Activated naive CD8-positive, alpha-beta T cell treated with anti-CD3 and anti-CD28 coated beads, Interleukin-2, amount 50 U/mL, for 24 hours (primary cell): ENCODE results near the gene ASMT.
A peak's percentile ranks its signal among the peaks of the same experiment; 100 is the strongest.
"Not testable (repeated sequence)": the region's sequence is repeated elsewhere in the genome, so short reads cannot be mapped to it uniquely, and the experiment has no call there.

Source experiments
- ATAC-seq: fragments of 150-1000 bp; cut with Tn5 transposase; one replicate; pipeline ENCODE4 v1.10.0; 2021
- DNase-seq: peaks from one replicate; pipeline ENCODE4 v3.0.0; 2021
- H3K27ac Mint-ChIP-seq: one replicate; pipeline ENCODE4 v1.8.0; 2021; ENCODE audit warnings: mild to moderate bottlenecking, mixed read lengths
- H3K27me3 Mint-ChIP-seq: one replicate; pipeline ENCODE4 v1.8.0; 2021; ENCODE audit warnings: mixed read lengths
- H3K36me3 Mint-ChIP-seq: one replicate; pipeline ENCODE4 v1.8.0; 2021; ENCODE audit warnings: low read depth, mixed read lengths
- H3K4me1 Mint-ChIP-seq: one replicate; pipeline ENCODE4 v1.8.0; 2021; ENCODE audit warnings: mixed read lengths
- H3K4me3 Mint-ChIP-seq: one replicate; pipeline ENCODE4 v1.8.0; 2021; ENCODE audit warnings: mild to moderate bottlenecking, moderate library complexity, mixed read lengths
- H3K9me3 Mint-ChIP-seq: one replicate; pipeline ENCODE4 v1.8.0; 2021; ENCODE audit warnings: mixed read lengths

ASMT gene

GRCh38 chrX:1606496-1606895, 8.4 kb upstream of the ASMT start:
- Mint-ChIP-seq H3K4me1 (no peaks in the 10 kb centered on the region), H3K36me3 (peaks cover 24% of the 10 kb centered on the region), H3K27me3 (no peaks in the 10 kb centered on the region), H3K9me3 (no peaks in the 10 kb centered on the region), H3K27ac (no peak overlapping the region), H3K4me3 (no peak overlapping the region)
- DNase-seq (no peak), ATAC-seq (no peak)

DNA sequence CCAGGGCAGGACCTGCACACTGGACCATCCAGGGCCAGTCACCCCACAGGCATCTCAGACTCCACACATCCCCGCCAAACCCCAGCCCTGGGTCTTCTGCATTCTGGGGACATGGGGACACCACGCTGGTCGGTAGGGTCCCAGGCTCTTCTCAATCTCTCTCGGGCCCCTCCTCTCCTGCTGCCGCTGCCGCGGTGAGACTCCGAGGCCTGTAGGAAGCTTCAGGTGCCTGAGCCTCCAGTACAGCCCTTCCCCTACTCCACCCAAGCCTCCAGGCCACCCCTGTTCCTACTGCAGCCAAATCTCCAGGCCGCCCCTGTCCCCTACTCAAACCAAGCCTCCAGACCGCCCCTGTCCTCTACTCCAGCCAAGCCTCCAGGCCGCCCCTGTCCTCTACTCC, 5.5 kb upstream of the ASMT start:
- ATAC-seq (peak; percentile 38), DNase-seq (no peak)
- no peak overlapping the region for H3K4me3 Mint-ChIP-seq
- H3K27ac Mint-ChIP-seq: no peak overlapping the region
- peaks cover 4% of the 10 kb centered on the region for H3K36me3 Mint-ChIP-seq
- H3K4me1 Mint-ChIP-seq: no peaks in the 10 kb centered on the region
- H3K27me3 Mint-ChIP-seq: no peaks in the 10 kb centered on the region
- no peaks in the 10 kb centered on the region for H3K9me3 Mint-ChIP-seq

DNA sequence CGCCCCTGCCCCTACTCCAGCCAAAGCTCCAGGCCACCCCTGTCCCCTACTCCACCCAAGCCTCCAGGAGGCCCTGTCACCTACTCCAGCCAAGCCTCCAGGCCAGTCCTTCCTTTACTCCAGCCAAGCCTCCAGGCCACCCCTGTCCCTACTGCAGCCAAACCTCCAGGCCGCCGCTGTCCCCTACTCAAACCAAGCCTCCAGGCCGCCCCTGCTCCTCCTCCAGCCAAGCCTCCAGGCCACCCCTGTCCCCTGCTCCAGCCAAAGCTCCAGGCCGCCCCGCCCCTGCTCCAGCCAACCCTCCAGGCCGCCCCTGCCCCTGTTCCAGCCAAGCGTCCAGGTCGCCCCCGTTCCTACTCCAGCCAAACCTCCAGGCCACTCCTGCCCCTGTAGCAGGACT, 5.1 kb upstream of the ASMT start:
- no peak overlapping the region for H3K4me3 Mint-ChIP-seq

GRCh38 chrX:1610166-1610565, 4.7 kb upstream of the ASMT start:
- no peaks in the 10 kb centered on the region for H3K27me3 Mint-ChIP-seq
- H3K4me3 Mint-ChIP-seq: no peak overlapping the region
- H3K9me3 Mint-ChIP-seq: no peaks in the 10 kb centered on the region
- H3K27ac Mint-ChIP-seq: no peak overlapping the region
- peaks cover 4% of the 10 kb centered on the region for H3K36me3 Mint-ChIP-seq
- DNase-seq (no peak), ATAC-seq (no peak)
- H3K4me1 Mint-ChIP-seq: no peaks in the 10 kb centered on the region

More for the DNA sequence above, 5.1 kb upstream of the ASMT start:
- ATAC-seq (no peak), DNase-seq (no peak)
- H3K36me3 Mint-ChIP-seq: peaks cover 4% of the 10 kb centered on the region
- H3K27ac Mint-ChIP-seq: no peak overlapping the region
- no peaks in the 10 kb centered on the region for H3K4me1 Mint-ChIP-seq
- H3K9me3 Mint-ChIP-seq: no peaks in the 10 kb centered on the region
- H3K27me3 Mint-ChIP-seq: no peaks in the 10 kb centered on the region

- no peaks in the 10 kb centered on the region for H3K9me3 Mint-ChIP-seq
- no peak for ATAC-seq
- no peak for DNase-seq
- no peaks in the 10 kb centered on the region for H3K27me3 Mint-ChIP-seq
- no peaks in the 10 kb centered on the region for H3K4me1 Mint-ChIP-seq
- H3K27ac Mint-ChIP-seq: no peak overlapping the region
- H3K36me3 Mint-ChIP-seq: no peaks in the 10 kb centered on the region
- H3K4me3 Mint-ChIP-seq: no peak overlapping the region
Measured at GRCh38 chrX:1610736-1611135, 4.1 kb upstream of the ASMT start.

DNA sequence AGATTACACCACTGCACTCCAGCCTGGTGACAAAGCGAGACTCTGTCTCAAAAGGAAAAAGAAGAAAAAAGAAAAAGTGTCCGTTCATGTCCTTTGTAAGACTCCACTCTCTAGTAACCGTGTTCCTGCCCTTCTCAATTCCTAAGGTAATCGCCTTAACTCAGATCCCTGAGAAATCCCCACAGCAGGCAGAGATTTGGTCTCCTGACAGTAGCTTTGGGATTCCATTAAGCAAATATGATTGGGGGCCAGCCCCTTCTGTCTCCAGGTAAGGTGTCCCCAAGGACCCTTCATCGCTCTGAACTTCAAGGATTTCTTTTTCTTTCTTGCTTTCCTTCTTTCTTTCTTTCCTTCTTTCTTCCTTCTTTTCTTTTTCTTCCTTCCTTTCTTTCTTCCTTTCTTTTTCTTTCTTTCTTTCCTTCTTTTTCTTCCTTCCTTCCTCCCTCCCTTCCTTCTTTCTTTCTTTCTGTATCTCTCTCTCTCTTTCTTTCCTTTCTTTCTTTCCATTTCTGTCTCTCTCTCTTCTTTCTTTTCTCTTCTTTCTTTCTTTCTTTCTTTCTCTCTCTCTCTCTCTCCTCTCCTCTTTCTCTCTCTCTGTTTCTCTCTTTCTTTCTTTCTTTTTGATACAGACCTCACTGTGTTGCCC, 2.1 kb upstream of the ASMT start:
- DNase-seq (no peak), ATAC-seq (no peak)
- H3K9me3 Mint-ChIP-seq: no peaks in the 10 kb centered on the region
- H3K4me1 Mint-ChIP-seq: no peaks in the 10 kb centered on the region
- H3K27ac Mint-ChIP-seq: no peak overlapping the region
- H3K36me3 Mint-ChIP-seq: no peaks in the 10 kb centered on the region
- no peak overlapping the region for H3K4me3 Mint-ChIP-seq
- no peaks in the 10 kb centered on the region for H3K27me3 Mint-ChIP-seq

DNA sequence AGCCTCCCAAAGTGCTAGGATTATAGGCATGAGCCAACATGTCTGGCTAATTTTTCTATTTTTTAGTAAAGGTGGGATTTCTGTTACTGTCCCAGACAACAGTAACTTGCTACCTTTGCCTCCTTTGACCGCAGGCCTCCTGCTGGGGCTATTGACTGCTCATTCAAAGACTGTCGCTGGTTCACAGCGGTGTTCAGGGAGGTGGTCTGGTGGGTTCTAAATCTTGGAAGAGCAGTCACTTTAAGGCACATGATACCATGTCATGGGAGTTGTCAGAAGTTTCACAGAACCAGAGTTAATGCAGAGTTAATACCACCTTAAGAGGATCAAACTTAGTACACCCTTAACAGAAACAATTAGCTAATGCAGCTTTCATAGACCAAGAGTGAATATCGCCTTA, 3.8 kb downstream of the ASMT start:
- DNase-seq: no peak
- ATAC-seq: no peak
- Mint-ChIP-seq H3K27me3 (no peaks in the 10 kb centered on the region), H3K27ac (no peak overlapping the region), H3K4me3 (no peak overlapping the region), H3K36me3 (no peaks in the 10 kb centered on the region), H3K9me3 (no peaks in the 10 kb centered on the region), H3K4me1 (peaks cover 9% of the 10 kb centered on the region)

DNA sequence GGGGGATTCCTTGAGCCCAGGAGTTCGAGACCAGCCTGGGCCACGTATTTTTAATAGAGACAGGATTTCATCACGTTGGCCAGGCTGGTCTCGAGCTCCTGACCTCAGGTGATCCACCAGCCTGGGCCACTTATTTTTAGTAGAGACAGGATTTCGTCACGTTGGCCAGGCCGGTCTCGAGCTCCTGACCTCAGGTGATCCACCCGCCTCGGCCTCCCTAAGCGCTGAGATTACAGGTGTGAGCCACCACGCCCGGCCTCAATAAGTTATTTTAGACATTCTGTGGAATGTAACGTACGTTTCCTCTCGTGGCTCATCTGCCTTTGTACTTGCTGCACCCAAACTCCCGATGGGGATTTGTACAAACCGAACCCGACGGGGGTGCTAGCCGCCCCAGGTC, 8.8 kb downstream of the ASMT start:
- no peak for DNase-seq
- H3K4me3 Mint-ChIP-seq: no peak overlapping the region
- no peaks in the 10 kb centered on the region for H3K9me3 Mint-ChIP-seq
- H3K4me1 Mint-ChIP-seq: peaks cover 9% of the 10 kb centered on the region
- ATAC-seq: no peak
- H3K36me3 Mint-ChIP-seq: no peaks in the 10 kb centered on the region
- no peak overlapping the region for H3K27ac Mint-ChIP-seq
- H3K27me3 Mint-ChIP-seq: no peaks in the 10 kb centered on the region

DNA sequence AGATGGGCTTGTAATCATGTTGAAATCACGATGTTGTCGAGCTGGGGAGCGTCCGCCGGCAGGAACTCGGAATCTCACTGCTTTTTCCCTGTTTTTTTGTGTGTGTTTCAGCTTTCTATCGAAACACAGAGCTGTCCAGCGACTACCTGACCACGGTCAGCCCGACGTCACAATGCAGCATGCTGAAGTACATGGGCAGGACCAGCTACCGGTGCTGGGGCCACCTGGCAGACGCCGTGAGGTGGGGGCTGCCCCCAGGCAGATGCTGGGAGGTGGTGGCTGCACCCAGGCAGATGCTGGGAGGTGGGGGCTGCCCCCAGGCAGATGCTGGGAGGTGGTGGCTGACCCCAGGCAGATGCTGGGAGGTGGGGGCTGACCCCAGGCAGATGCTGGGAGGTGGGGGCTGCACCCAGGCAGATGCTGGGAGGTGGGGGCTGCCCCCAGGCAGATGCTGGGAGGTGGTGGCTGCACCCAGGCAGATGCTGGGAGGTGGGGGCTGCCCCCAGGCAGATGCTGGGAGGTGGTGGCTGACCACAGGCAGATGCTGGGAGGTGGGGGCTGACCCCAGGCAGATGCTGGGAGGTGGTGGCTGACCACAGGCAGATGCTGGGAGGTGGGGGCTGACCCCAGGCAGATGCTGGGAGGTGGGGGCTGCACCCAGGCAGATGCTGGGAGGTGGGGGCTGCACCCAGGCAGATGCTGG, 9.4 kb downstream of the ASMT start:
- H3K4me1 Mint-ChIP-seq, H3K4me3 Mint-ChIP-seq, H3K27me3 Mint-ChIP-seq, H3K36me3 Mint-ChIP-seq, H3K27ac Mint-ChIP-seq, DNase-seq, ATAC-seq, H3K9me3 Mint-ChIP-seq: not testable (repeated sequence)

DNA sequence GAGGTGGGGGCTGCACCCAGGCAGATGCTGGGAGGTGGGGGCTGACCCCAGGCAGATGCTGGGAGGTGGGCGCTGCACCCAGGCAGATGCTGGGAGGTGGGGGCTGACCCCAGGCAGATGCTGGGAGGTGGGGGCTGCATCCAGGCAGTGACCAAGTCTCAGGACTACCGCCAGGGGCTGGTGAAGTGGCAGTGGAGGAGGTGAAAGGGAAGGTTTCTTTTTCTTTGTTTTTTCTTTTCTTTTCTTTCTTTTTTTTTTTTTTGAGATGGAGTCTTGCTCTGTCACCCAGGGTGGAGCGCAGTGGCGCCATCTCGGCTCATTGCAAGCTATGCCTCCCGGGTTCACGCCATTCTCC, 10.0 kb downstream of the ASMT start:
- DNase-seq, H3K9me3 Mint-ChIP-seq, H3K27me3 Mint-ChIP-seq, H3K4me3 Mint-ChIP-seq, ATAC-seq, H3K4me1 Mint-ChIP-seq, H3K27ac Mint-ChIP-seq, H3K36me3 Mint-ChIP-seq: not testable (repeated sequence)

- no peak for ATAC-seq
- Mint-ChIP-seq H3K27ac (no peak overlapping the region), H3K27me3 (no peaks in the 10 kb centered on the region), H3K4me1 (no peaks in the 10 kb centered on the region), H3K9me3 (no peaks in the 10 kb centered on the region), H3K36me3 (no peaks in the 10 kb centered on the region), H3K4me3 (no peak overlapping the region)
- no peak for DNase-seq
Measured at GRCh38 chrX:1629244-1629643, 14.4 kb downstream of the ASMT start.

DNA sequence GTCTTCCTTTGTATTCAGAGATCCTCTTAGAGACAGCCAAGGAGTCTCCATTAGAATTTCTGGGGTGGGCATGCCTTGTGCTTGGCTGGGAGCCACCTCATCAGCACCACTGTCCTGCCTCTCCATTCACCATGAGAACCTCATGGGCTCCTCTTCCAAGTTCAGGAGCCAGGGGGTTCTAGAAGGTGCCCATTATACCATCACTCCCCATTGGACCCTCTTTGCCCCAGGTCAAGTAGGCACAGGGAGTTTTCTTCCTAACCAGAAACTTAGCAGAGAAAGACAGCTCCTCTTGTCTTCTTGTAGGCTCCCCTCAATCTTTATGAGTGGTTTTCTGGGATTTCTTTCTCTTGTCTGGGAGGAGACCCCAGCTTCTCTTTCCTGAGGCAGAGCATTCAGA, 31.1 kb downstream of the ASMT start:
- Mint-ChIP-seq H3K27me3 (peaks cover 3% of the 10 kb centered on the region), H3K27ac (no peak overlapping the region), H3K4me1 (peaks cover 2% of the 10 kb centered on the region), H3K36me3 (no peaks in the 10 kb centered on the region), H3K9me3 (peaks cover 11% of the 10 kb centered on the region), H3K4me3 (no peak overlapping the region)
- ATAC-seq: no peak
- no peak for DNase-seq

DNA sequence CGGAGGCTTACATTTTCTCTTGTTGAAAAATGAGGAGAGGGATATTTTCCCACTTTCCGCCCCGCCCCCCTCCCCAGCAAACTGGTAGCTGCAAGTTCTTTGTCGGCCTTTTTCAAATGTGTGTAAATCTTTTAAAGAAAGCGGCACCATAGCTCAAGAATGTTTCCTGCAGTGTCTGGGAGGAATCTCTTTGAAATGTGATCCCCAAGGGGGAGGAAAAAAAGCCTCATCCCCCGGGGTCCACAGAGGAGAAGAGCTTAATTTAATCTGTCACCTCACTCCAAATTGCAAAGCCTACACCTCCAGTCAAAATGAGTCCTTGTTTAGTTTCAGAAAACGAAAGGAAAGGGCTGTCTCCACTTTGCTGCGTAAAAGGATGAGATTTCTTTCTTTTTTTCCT, 34.8 kb downstream of the ASMT start:
- peaks cover 11% of the 10 kb centered on the region for H3K9me3 Mint-ChIP-seq
- H3K36me3 Mint-ChIP-seq: no peaks in the 10 kb centered on the region
- H3K4me3 Mint-ChIP-seq: no peak overlapping the region
- DNase-seq (no peak), ATAC-seq (no peak)
- peaks cover 4% of the 10 kb centered on the region for H3K4me1 Mint-ChIP-seq
- H3K27me3 Mint-ChIP-seq: peaks cover 3% of the 10 kb centered on the region
- H3K27ac Mint-ChIP-seq: no peak overlapping the region

- not testable (repeated sequence) for H3K27me3 Mint-ChIP-seq, H3K4me3 Mint-ChIP-seq, H3K9me3 Mint-ChIP-seq, H3K27ac Mint-ChIP-seq, H3K36me3 Mint-ChIP-seq, ATAC-seq, H3K4me1 Mint-ChIP-seq
- peak; percentile 36 for DNase-seq
Measured at GRCh38 chrX:1652011-1652811, 37.4 kb downstream of the ASMT start.

DNA sequence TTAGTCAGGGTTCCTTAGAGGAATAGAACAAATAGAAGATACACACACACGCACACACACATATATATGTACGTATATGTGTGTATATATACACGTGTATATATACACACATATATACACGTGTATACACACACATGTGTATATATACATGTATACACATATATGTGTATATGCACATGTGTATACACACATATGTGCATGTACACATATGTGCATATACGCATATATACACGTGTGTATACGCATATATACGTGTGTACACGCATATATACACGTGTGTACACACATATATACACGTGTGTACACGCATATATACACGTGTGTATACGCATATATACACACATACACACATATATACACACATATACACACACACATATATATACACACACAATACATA, 41.5 kb downstream of the ASMT start:
- no peaks in the 10 kb centered on the region for H3K36me3 Mint-ChIP-seq
- ATAC-seq (no peak), DNase-seq (no peak)
- no peak overlapping the region for H3K4me3 Mint-ChIP-seq
- no peaks in the 10 kb centered on the region for H3K27me3 Mint-ChIP-seq
- peaks cover 25% of the 10 kb centered on the region for H3K4me1 Mint-ChIP-seq
- no peaks in the 10 kb centered on the region for H3K9me3 Mint-ChIP-seq
- H3K27ac Mint-ChIP-seq: no peak overlapping the region
